Liver (tissue), 9 donors: ENCODE measurements around the gene WDR26. TPM values are rescaled to one million over a fixed set of nuclear protein-coding genes. Genes with fewer than 3 reads are reported as not detected.

Source experiments
- DNase-seq: peaks from one replicate; pipeline ENCODE4 v3.0.0-alpha.2; 2017; ENCODE audit warnings: low spot score
- H3K27ac ChIP-seq, 2 donors: one replicate each; pipeline ENCODE4 v1.7.0; 2013; ENCODE audit warnings: inconsistent platforms in 2 of 2, low read length in 2 of 2, control low read depth in 1 of 2, low read depth in 1 of 2, mild to moderate bottlenecking in 1 of 2
- H3K27me3 ChIP-seq, 4 donors: one replicate each; pipeline versions ENCODE4 v1.6.1 to v1.7.0; 2013; ENCODE audit warnings: low read length in 3 of 4, inconsistent platforms in 1 of 4, mild to moderate bottlenecking in 1 of 4, moderate library complexity in 1 of 4; ENCODE audit not compliant: control insufficient read depth in 4 of 4, insufficient read depth in 4 of 4
- H3K36me3 ChIP-seq, 4 donors: one replicate each; pipeline versions ENCODE4 v1.6.1 to v1.7.0; 2013; ENCODE audit warnings: low read length in 3 of 4, mild to moderate bottlenecking in 3 of 4, low read depth in 1 of 4, moderate library complexity in 1 of 4; ENCODE audit not compliant: control insufficient read depth in 4 of 4, insufficient read depth in 3 of 4
- H3K4me1 ChIP-seq, 4 donors: one replicate each; pipeline versions ENCODE4 v1.6.1 to v1.7.0; 2013; ENCODE audit warnings: low read length in 3 of 4, mild to moderate bottlenecking in 3 of 4, moderate library complexity in 1 of 4; ENCODE audit not compliant: control insufficient read depth in 4 of 4, insufficient read depth in 4 of 4
- H3K4me3 ChIP-seq, 3 donors: one replicate each; pipeline versions ENCODE4 v1.6.1 to v1.7.0; 2013; ENCODE audit warnings: low read length in 3 of 3, control low read depth in 1 of 3, low read depth in 1 of 3, mild to moderate bottlenecking in 1 of 3
- H3K9ac ChIP-seq, 2 donors: one replicate each; pipeline ENCODE4 v1.7.0; 2013; ENCODE audit warnings: low read length in 2 of 2, mild to moderate bottlenecking in 2 of 2, moderate library complexity in 2 of 2, control low read depth in 1 of 2, low read depth in 1 of 2
- H3K9me3 ChIP-seq, 4 donors: one replicate each; pipeline versions ENCODE4 v1.6.1 to v1.7.0; 2013; ENCODE audit warnings: low read length in 3 of 4; ENCODE audit not compliant: control insufficient read depth in 4 of 4
- ATF3 ChIP-seq: IDR thresholded peaks from 2 replicates; pipeline ENCODE4 v1.6.1; 2016; ENCODE audit warnings: antibody characterized with exemption
- CTCF ChIP-seq: fragments of 150-350 bp; IDR thresholded peaks from 2 replicates; pipeline ENCODE4 v1.5.1; 2017; ENCODE audit warnings: improper control_type of control experiment, low read depth, low read length; ENCODE audit not compliant: missing input control
- EGR1 ChIP-seq, 2 donors: IDR thresholded peaks; 2 replicates each; pipeline ENCODE4 v1.6.1; 2016 to 2018; ENCODE audit warnings: antibody characterized with exemption in 2 of 2, low read depth in 2 of 2
- FOXA1 ChIP-seq: IDR thresholded peaks from 2 replicates; pipeline ENCODE4 v1.6.1; 2016; ENCODE audit warnings: antibody characterized with exemption
- GABPA ChIP-seq, 2 donors: IDR thresholded peaks in 1 of 2; conservative IDR thresholded peaks in 1 of 2; 2 replicates each; pipeline ENCODE4 v1.6.1; 2016; ENCODE audit warnings: antibody characterized with exemption in 2 of 2, mild to moderate bottlenecking in 1 of 2, moderate library complexity in 1 of 2
- HNF4A ChIP-seq, 2 donors: conservative IDR thresholded peaks; 2 replicates each; pipeline ENCODE4 v1.6.1; 2016; ENCODE audit warnings: antibody characterized with exemption in 2 of 2, mild to moderate bottlenecking in 2 of 2
- HNF4G ChIP-seq: IDR thresholded peaks from 2 replicates; pipeline ENCODE4 v1.6.1; 2016; ENCODE audit warnings: antibody characterized with exemption
- JUND ChIP-seq, 2 donors: IDR thresholded peaks; 2 replicates each; pipeline ENCODE4 v1.6.1; 2016; ENCODE audit warnings: antibody characterized with exemption in 2 of 2
- NR2F2 ChIP-seq: IDR thresholded peaks from 2 replicates; pipeline ENCODE4 v1.6.1; 2016; ENCODE audit warnings: antibody characterized with exemption
- TAF1 ChIP-seq: conservative IDR thresholded peaks from 2 replicates; pipeline ENCODE4 v1.6.1; 2016; ENCODE audit warnings: antibody characterized with exemption, mild to moderate bottlenecking
- YY1 ChIP-seq: IDR thresholded peaks from 2 replicates; pipeline ENCODE4 v1.6.1; 2016; ENCODE audit warnings: antibody characterized with exemption, mild to moderate bottlenecking
- WGBS: extraction: QIAGEN DNeasy Blood & Tissue Kit; methylation state at CpG from one replicate; pipeline ENCODE4 v1.1.7; 2013; 5-methylcytosine and 5-hydroxymethylcytosine counted together
- polyA plus RNA-seq, 2 donors: library from polyadenylated mRNA; stranded (reverse) in 1 of 2; unstranded in 1 of 2; fragments of 200-250 nt in 1 of 2; fragments of >200 nt in 1 of 2; fragmentation: Nextera tagmentation in 1 of 2; extraction: Ambion mirVana in 1 of 2; gene quantifications; one replicate each; pipeline versions ENCODE4 v1.2.1 to v1.2.3, GENCODE V29; 2013 to 2015
- total RNA-seq, 2 donors: library from RNA; depleted of rRNA; stranded (reverse); fragments of >200 nt; gene quantifications; one replicate each; pipeline ENCODE4 v1.2.3, GENCODE V29; 2014
- TF ChIP-seq, protein P1 (sequence below): IDR thresholded peaks from 2 replicates; pipeline ENCODE4 v1.6.1; 2016; ENCODE audit warnings: antibody characterized with exemption, mild to moderate bottlenecking
- TF ChIP-seq, protein P2 (sequence below): IDR thresholded peaks from 2 replicates; pipeline ENCODE4 v1.6.1; 2016; ENCODE audit warnings: antibody characterized with exemption
- donor health status: healthy.
- donor health status: healthy.
- donor health status: healthy.
- donor health status: healthy.
- donor health status: healthy.

WDR26 gene
- total and polyA plus RNA-seq, 4 donors, result 9.4 to 119 (median 34.9) TPM

DNA sequence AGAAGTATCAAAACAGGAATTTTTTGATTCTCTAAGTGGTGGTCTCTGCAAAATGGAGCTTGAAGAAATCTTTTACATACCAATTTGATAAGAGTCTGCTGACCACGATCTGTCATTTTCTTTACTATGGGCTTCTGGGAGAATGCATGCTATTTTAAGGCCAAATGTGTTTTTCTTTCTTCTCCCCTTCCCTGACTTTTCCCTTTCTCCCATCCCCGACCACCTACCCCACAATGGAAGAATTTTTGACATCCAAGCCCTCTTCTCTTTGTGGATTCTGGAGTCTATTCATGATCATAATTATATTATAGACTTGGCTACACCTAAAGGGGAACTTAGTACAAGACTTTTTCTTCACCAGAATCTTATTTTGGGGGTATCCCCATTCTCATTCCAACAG, 46.7 kb downstream of the WDR26 start:
- Histone ChIP-seq H3K27ac (no peak overlapping the region), H3K4me3 (no peak overlapping the region), H3K9me3 (no peaks in the 10 kb centered on the region), H3K4me1 (peaks cover 0 to 6% (median 1%) of the 10 kb centered on the region in 4 donors), H3K9ac (no peak overlapping the region), H3K27me3 (no peaks in the 10 kb centered on the region), H3K36me3 (peaks cover 3 to 40% (median 26%) of the 10 kb centered on the region in 4 donors)
- no peak for TF ChIP-seq ATF3
- no peak for TF ChIP-seq HNF4G
- no peak for TF ChIP-seq JUND (IDR thresholded peaks at IDR 0.05)
- TF ChIP-seq, protein P1, sequence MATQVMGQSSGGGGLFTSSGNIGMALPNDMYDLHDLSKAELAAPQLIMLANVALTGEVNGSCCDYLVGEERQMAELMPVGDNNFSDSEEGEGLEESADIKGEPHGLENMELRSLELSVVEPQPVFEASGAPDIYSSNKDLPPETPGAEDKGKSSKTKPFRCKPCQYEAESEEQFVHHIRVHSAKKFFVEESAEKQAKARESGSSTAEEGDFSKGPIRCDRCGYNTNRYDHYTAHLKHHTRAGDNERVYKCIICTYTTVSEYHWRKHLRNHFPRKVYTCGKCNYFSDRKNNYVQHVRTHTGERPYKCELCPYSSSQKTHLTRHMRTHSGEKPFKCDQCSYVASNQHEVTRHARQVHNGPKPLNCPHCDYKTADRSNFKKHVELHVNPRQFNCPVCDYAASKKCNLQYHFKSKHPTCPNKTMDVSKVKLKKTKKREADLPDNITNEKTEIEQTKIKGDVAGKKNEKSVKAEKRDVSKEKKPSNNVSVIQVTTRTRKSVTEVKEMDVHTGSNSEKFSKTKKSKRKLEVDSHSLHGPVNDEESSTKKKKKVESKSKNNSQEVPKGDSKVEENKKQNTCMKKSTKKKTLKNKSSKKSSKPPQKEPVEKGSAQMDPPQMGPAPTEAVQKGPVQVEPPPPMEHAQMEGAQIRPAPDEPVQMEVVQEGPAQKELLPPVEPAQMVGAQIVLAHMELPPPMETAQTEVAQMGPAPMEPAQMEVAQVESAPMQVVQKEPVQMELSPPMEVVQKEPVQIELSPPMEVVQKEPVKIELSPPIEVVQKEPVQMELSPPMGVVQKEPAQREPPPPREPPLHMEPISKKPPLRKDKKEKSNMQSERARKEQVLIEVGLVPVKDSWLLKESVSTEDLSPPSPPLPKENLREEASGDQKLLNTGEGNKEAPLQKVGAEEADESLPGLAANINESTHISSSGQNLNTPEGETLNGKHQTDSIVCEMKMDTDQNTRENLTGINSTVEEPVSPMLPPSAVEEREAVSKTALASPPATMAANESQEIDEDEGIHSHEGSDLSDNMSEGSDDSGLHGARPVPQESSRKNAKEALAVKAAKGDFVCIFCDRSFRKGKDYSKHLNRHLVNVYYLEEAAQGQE, result no peak
- no peak for TF ChIP-seq NR2F2
- no peak for TF ChIP-seq TAF1
- TF ChIP-seq YY1, result no peak
- 92% methylated on average over 2 of the region's 2 CpGs for WGBS
- no peak for DNase-seq

DNA sequence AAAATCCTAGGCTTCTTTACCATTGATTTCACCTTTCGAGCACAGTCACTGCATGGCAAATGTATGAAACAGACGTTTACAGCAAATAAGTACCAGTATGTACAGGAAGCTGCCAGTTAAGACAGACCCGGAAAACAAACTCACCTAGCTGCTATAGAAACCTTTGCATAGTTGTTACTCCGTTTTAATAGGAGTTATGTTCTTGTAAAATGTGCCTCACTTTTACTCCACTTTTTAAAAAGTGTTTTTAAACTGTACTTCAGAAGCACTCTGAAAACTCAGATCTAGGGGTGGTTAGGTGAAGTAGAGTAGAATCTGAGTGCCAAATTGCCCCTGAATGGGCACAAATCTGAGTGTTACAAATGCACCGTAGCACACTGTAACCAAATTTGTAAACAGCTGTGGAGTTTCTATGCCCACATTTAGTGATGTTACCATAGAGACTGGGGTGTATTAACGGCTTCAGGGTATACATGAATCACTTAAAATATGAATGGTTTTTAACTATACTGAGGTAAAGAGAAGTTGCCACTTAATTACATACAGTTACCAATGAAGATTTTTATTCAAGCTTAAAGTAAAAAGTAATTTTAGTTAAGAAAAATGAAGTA, 47.2 kb downstream of the WDR26 start:
- Histone ChIP-seq H3K4me3 (no peak overlapping the region), H3K27ac (no peak overlapping the region), H3K27me3 (no peaks in the 10 kb centered on the region), H3K4me1 (peaks cover 0 to 6% (median 1%) of the 10 kb centered on the region in 4 donors), H3K9ac (no peak overlapping the region), H3K36me3 (peaks cover 3 to 35% (median 22%) of the 10 kb centered on the region in 4 donors), H3K9me3 (no peaks in the 10 kb centered on the region)
- no peak for TF ChIP-seq HNF4G
- TF ChIP-seq HNF4A (conservative IDR thresholded peaks at IDR 0.05), result no peak
- TF ChIP-seq EGR1 (IDR thresholded peaks at IDR 0.05; ENCODE audit: low read depth in 2 of 2), result no peak
- TF ChIP-seq CTCF, result no peak
- no peak for TF ChIP-seq TAF1
- TF ChIP-seq FOXA1, result no peak
- TF ChIP-seq, protein P2, sequence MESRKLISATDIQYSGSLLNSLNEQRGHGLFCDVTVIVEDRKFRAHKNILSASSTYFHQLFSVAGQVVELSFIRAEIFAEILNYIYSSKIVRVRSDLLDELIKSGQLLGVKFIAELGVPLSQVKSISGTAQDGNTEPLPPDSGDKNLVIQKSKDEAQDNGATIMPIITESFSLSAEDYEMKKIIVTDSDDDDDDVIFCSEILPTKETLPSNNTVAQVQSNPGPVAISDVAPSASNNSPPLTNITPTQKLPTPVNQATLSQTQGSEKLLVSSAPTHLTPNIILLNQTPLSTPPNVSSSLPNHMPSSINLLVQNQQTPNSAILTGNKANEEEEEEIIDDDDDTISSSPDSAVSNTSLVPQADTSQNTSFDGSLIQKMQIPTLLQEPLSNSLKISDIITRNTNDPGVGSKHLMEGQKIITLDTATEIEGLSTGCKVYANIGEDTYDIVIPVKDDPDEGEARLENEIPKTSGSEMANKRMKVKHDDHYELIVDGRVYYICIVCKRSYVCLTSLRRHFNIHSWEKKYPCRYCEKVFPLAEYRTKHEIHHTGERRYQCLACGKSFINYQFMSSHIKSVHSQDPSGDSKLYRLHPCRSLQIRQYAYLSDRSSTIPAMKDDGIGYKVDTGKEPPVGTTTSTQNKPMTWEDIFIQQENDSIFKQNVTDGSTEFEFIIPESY, result no peak
- TF ChIP-seq GABPA (IDR thresholded peaks at IDR 0.05 in 1 of 2, conservative IDR thresholded peaks at IDR 0.05 in 1 of 2), result no peak
- no peak for DNase-seq
- 75% methylated on average over 6 of the region's 6 CpGs for WGBS
